Keratinocyte (primary cell): ENCODE results near the gene PRUNE1. TPM values are rescaled to one million over a fixed set of nuclear protein-coding genes. Genes with fewer than 3 reads are reported as not detected.

Source experiments
- DNase-seq: peaks from one replicate; pipeline ENCODE4 v3.0.0-alpha.2; 2011; ENCODE audit warnings: low read depth, missing footprints, low spot score
- FAIRE-seq: peaks from 2 replicates; lab custom pipeline; 2011; peaks lifted over from hg19 to GRCh38; lab: Jason Lieb, UNC
- H2AFZ ChIP-seq: 2 replicates; pipeline ENCODE4 v1.6.0; 2012; ENCODE audit warnings: low read length, control low read depth, inconsistent platforms; ENCODE audit not compliant: control insufficient read depth
- H3K27ac ChIP-seq: 2 replicates; pipeline ENCODE4 v1.5.1; 2011; ENCODE audit warnings: low read length; ENCODE audit not compliant: control insufficient read depth, insufficient read depth
- H3K27me3 ChIP-seq: 3 replicates; pipeline ENCODE4 v1.6.0; 2011; ENCODE audit warnings: low read length; ENCODE audit not compliant: control insufficient read depth, insufficient read depth; ENCODE audit errors: extremely low read depth
- H3K36me3 ChIP-seq, 2 experiments: 2 replicates in 1 of 2; 3 replicates in 1 of 2; pipeline ENCODE4 v1.5.1; 2011; ENCODE audit warnings: low read length in 2 of 2, mild to moderate bottlenecking in 1 of 2; ENCODE audit not compliant: control insufficient read depth in 2 of 2, insufficient read depth in 2 of 2; ENCODE audit errors: extremely low read depth in 1 of 2
- H3K4me1 ChIP-seq: 3 replicates; pipeline ENCODE4 v1.5.1; 2011; ENCODE audit warnings: low read length; ENCODE audit not compliant: control insufficient read depth, insufficient read depth; ENCODE audit errors: extremely low read depth
- H3K4me2 ChIP-seq: 3 replicates; pipeline ENCODE4 v1.6.0; 2011; ENCODE audit warnings: low read depth, low read length; ENCODE audit not compliant: control insufficient read depth, insufficient read depth; ENCODE audit errors: extremely low read depth
- H3K4me3 ChIP-seq, 3 experiments: fragments of 200-600 bp in 1 of 3; sonication (generic) in 1 of 3; 2 replicates in 2 of 3; 3 replicates in 1 of 3; pipeline ENCODE4 v1.5.1; 2011 to 2016; ENCODE audit warnings: low read length in 3 of 3, mild to moderate bottlenecking in 3 of 3, control low read depth in 2 of 3, inconsistent platforms in 1 of 3, low read depth in 1 of 3, mixed read lengths in 1 of 3, mixed run types in 1 of 3, moderate library complexity in 1 of 3; ENCODE audit not compliant: control insufficient read depth in 2 of 3, insufficient read depth in 2 of 3; ENCODE audit errors: extremely low read depth in 1 of 3
- H3K79me2 ChIP-seq: 2 replicates; pipeline ENCODE4 v1.6.0; 2012; ENCODE audit warnings: low read length; ENCODE audit not compliant: control insufficient read depth, insufficient read depth
- H3K9ac ChIP-seq: 3 replicates; pipeline ENCODE4 v1.6.0; 2011; ENCODE audit warnings: low read length; ENCODE audit not compliant: control insufficient read depth, insufficient read depth; ENCODE audit errors: extremely low read depth
- H3K9me1 ChIP-seq: 3 replicates; pipeline ENCODE4 v1.6.0; 2011; ENCODE audit warnings: low read length; ENCODE audit not compliant: control insufficient read depth, insufficient read depth; ENCODE audit errors: extremely low read depth
- H3K9me3 ChIP-seq: 2 replicates; pipeline ENCODE4 v1.5.1; 2012; ENCODE audit warnings: low read depth, low read length; ENCODE audit not compliant: control insufficient read depth
- H4K20me1 ChIP-seq: 3 replicates; pipeline ENCODE4 v1.6.0; 2011; ENCODE audit warnings: low read length; ENCODE audit not compliant: control insufficient read depth, insufficient read depth; ENCODE audit errors: extremely low read depth
- EZH2 ChIP-seq: IDR thresholded peaks from one replicate; pipeline ENCODE4 v1.6.1; 2012; ENCODE audit warnings: inconsistent platforms, mild to moderate bottlenecking, low read length, moderate library complexity
- dilution Hi-C: fragments of 300-500 bp; cut with MboI; formaldehyde crosslinking; loops from one replicate; pipeline ENCODE4 v1.7.0; 2020; ENCODE audit warnings: low sequenced_read_pairs; ENCODE audit not compliant: extremely low pct_ligation_motif_present
- polyA plus RNA-seq, 5 experiments: library from polyadenylated mRNA; depleted of rRNA in 3 of 5; stranded (reverse) in 3 of 5; stranded (forward) in 1 of 5; unstranded in 1 of 5; fragments of >200 nt; gene quantifications; 1 replicate in 1 of 5; 2 replicates in 3 of 5; 3 replicates in 1 of 5; pipeline versions ENCODE4 v1.2.1 to v1.2.3, GENCODE V29; 2011 to 2012; ENCODE audit warnings: missing spikeins in 2 of 5, low read depth in 1 of 5, low replicate concordance in 1 of 5
- TF ChIP-seq, protein P1 (sequence below), 3 experiments: IDR thresholded peaks in 1 of 3; conservative IDR thresholded peaks in 1 of 3; optimal IDR thresholded peaks in 1 of 3; 2 replicates in 2 of 3; 3 replicates in 1 of 3; pipeline versions ENCODE3 to v1.5.1; 2011; ENCODE audit warnings: low read length in 3 of 3, mild to moderate bottlenecking in 3 of 3, moderate library complexity in 2 of 3, control low read depth in 1 of 3, inconsistent platforms in 1 of 3; ENCODE audit not compliant: insufficient read depth in 2 of 3; ENCODE audit errors: extremely low read depth in 1 of 3

PRUNE1 gene
- polyA plus RNA-seq, 1 donor (not counting 4 experiments of a cell fraction or from before 2014, with no cell fraction given) = 15.4 TPM

DNA sequence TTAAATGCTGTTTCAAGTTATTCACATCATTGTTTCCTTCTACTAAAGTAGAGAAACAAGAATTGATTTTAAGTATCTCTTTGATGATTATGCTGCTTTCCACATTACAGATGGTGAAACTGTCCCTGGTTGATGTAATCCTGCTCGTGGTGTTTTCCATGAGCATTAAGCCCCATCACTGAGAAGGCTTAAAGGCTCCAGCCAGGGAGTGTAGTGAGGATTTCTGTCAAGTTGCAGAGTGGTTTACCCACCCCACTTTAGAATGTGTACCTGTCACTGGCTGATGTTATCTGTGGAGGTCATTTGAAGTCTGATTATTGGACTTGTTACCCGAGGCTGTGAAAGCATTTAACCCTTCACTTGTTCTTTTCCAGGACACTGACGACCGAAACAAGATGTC, 46.5 kb upstream of the PRUNE1 start:
- FAIRE-seq = no peak
- no peak overlapping the region for H3K4me3 ChIP-seq
- H3K9ac ChIP-seq = no peak overlapping the region
- DNase-seq = no peak
- no peaks in the 10 kb centered on the region for H4K20me1 ChIP-seq
- no peaks in the 10 kb centered on the region for H3K9me1 ChIP-seq
- dilution Hi-C loops = no loop called here
- no peak overlapping the region for H3K27ac ChIP-seq
- no peak overlapping the region for H2AFZ ChIP-seq
- no peaks in the 10 kb centered on the region for H3K9me3 ChIP-seq
- H3K27me3 ChIP-seq = no peaks in the 10 kb centered on the region
- peaks cover 34 to 39% of the 10 kb centered on the region in 2 experiments for H3K36me3 ChIP-seq
- H3K4me1 ChIP-seq = no peaks in the 10 kb centered on the region
- no peaks in the 10 kb centered on the region for H3K79me2 ChIP-seq
- no peak overlapping the region for H3K4me2 ChIP-seq
- TF ChIP-seq, protein P1, sequence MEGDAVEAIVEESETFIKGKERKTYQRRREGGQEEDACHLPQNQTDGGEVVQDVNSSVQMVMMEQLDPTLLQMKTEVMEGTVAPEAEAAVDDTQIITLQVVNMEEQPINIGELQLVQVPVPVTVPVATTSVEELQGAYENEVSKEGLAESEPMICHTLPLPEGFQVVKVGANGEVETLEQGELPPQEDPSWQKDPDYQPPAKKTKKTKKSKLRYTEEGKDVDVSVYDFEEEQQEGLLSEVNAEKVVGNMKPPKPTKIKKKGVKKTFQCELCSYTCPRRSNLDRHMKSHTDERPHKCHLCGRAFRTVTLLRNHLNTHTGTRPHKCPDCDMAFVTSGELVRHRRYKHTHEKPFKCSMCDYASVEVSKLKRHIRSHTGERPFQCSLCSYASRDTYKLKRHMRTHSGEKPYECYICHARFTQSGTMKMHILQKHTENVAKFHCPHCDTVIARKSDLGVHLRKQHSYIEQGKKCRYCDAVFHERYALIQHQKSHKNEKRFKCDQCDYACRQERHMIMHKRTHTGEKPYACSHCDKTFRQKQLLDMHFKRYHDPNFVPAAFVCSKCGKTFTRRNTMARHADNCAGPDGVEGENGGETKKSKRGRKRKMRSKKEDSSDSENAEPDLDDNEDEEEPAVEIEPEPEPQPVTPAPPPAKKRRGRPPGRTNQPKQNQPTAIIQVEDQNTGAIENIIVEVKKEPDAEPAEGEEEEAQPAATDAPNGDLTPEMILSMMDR (optimal IDR thresholded peaks at IDR 0.05 in 1 of 3, IDR thresholded peaks at IDR 0.05 in 1 of 3, conservative IDR thresholded peaks at IDR 0.05 in 1 of 3; ENCODE audit: extremely low read depth in 1 of 3, insufficient read depth in 2 of 3, low read length in 3 of 3) = no peak
- no peak for TF ChIP-seq EZH2

DNA sequence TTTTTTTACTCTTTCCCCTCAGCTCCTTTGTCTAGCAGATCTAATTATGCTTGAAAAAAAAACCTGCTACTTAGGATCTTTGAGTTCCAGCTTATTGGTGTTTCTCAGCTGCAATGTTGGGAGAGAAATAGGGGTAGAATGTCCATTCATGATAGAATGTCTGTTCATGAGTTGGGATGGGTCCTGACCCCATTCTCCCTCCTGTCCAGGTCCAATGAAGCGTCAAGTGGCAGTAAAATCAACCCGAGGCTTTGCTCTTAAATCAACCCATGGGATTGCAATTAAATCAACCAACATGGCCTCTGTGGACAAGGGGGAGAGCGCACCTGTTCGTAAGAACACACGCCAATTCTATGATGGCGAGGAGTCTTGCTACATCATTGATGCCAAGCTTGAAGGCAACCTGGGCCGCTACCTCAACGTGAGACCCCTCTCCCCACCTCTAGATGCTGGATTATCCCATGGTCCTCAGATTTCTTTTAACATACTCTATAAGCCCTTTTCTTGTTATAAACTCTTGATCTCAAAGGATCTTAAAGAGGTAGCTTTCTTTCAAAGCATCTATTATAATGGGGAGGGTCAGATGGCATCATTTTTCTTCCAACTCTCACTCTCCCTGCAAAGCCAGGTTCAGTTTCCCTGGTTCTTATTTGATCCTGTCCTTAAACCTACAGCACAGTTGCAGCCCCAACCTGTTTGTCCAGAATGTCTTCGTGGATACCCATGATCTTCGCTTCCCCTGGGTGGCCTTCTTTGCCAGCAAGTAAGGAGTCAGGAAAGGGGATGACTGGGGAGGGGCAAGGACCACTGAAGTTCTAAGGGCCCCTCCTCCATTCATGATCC, 44.7 kb upstream of the PRUNE1 start:
- no peak overlapping the region for H2AFZ ChIP-seq
- peaks cover 43 to 57% of the 10 kb centered on the region in 2 experiments for H3K36me3 ChIP-seq
- no peak overlapping the region for H3K9ac ChIP-seq
- H3K9me1 ChIP-seq = no peaks in the 10 kb centered on the region
- TF ChIP-seq, protein P1 (optimal IDR thresholded peaks at IDR 0.05 in 1 of 3, IDR thresholded peaks at IDR 0.05 in 1 of 3, conservative IDR thresholded peaks at IDR 0.05 in 1 of 3; ENCODE audit: extremely low read depth in 1 of 3, insufficient read depth in 2 of 3, low read length in 3 of 3) = no peak
- no peak for TF ChIP-seq EZH2
- no peak overlapping the region for H3K27ac ChIP-seq
- H3K4me3 ChIP-seq = no peak overlapping the region
- DNase-seq (no peak), FAIRE-seq (no peak)
- H3K79me2 ChIP-seq = peaks cover 4% of the 10 kb centered on the region
- H3K27me3 ChIP-seq = no peaks in the 10 kb centered on the region
- no peaks in the 10 kb centered on the region for H4K20me1 ChIP-seq
- H3K4me1 ChIP-seq = no peaks in the 10 kb centered on the region
- dilution Hi-C loops = no loop called here
- no peaks in the 10 kb centered on the region for H3K9me3 ChIP-seq
- H3K4me2 ChIP-seq = no peak overlapping the region
